DOHH2 (cell line): Measurements from ENCODE around the gene ARHGEF12.

Source experiments
- EZH2phosphoT487 ChIP-seq: fragments of 200-600 bp; sonication (generic); IDR thresholded peaks from 2 replicates; pipeline ENCODE4 v1.6.1; 2017; ENCODE audit warnings: borderline replicate concordance, mild to moderate bottlenecking, antibody characterized with exemption, low read length, moderate library complexity, mixed read lengths
- TF ChIP-seq, protein P1 (sequence below): fragments of 200-600 bp; sonication (generic); IDR thresholded peaks from one replicate; pipeline ENCODE4 v1.5.1; 2014; ENCODE audit warnings: antibody characterized with exemption, mild to moderate bottlenecking, low read depth, low read length; ENCODE audit not compliant: poor library complexity, severe bottlenecking

DNA sequence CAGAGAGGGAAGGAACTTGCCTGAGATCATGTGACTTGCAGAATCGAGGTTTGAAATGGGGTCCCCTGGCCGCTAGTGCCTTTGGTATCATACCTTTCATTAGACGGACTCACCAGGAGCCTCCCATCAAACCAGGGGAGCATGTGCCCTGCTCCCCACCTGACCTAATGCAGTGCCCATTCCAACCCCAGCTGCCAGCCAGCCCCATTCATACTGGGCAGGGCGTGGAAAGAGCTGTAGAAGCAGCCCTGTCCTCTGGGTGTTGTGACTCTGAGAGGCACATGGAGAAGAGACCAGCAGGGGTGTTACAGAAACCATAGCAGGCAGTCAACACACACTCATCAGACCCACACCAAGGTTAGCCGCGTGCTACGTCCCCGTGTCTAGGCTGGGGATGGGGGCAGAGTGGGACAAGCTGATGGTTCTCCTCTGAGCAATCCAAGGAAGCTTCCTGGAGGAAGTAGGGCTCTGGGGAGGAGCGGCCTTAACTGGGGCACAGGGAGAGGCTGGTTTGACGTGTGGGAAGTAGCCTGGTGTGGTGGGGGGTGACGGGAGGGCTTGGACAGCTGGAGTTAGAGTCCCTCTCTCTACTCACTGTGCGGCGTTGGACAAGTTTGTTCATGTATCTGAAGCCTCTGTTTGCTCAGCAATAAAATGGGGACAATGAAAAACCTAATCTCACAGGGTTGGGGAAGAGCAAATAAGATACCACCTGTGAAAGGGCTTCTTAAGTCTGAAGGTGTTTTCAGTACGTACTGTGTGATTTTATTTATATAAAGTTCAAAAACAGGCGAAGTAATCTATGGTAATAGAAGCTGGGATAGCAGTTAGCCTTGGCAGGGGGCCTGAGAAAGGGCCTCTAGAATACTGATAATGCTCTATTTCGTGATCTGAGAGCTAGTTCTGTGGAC, 189.3 kb downstream of the ARHGEF12 start:
- TF ChIP-seq, protein P1, sequence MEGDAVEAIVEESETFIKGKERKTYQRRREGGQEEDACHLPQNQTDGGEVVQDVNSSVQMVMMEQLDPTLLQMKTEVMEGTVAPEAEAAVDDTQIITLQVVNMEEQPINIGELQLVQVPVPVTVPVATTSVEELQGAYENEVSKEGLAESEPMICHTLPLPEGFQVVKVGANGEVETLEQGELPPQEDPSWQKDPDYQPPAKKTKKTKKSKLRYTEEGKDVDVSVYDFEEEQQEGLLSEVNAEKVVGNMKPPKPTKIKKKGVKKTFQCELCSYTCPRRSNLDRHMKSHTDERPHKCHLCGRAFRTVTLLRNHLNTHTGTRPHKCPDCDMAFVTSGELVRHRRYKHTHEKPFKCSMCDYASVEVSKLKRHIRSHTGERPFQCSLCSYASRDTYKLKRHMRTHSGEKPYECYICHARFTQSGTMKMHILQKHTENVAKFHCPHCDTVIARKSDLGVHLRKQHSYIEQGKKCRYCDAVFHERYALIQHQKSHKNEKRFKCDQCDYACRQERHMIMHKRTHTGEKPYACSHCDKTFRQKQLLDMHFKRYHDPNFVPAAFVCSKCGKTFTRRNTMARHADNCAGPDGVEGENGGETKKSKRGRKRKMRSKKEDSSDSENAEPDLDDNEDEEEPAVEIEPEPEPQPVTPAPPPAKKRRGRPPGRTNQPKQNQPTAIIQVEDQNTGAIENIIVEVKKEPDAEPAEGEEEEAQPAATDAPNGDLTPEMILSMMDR, result no peak
- no peak for TF ChIP-seq EZH2phosphoT487
